ENCODE data around the gene CACNB2.

CACNB2 gene

GRCh38 chr10:18334116-18334867 is 194.1 kb downstream of the CACNB2 start:
- no peak for DNase-seq (ENCODE audit: low read depth in 2 of 2)

GRCh38 chr10:18340496-18341051 is 200.3 kb downstream of the CACNB2 start:
- DNase-seq (ENCODE audit: low read depth in 2 of 2) = no peak

- DNase-seq (ENCODE audit: low read depth in 2 of 2) = no peak
Measured at GRCh38 chr10:18341055-18341454, 200.8 kb downstream of the CACNB2 start.

GRCh38 chr10:18343573-18343972 is 203.3 kb downstream of the CACNB2 start:
- no peak for DNase-seq (ENCODE audit: low read depth in 2 of 2)

GRCh38 chr10:18345308-18345707 is 205.1 kb downstream of the CACNB2 start:
- no peak for DNase-seq (ENCODE audit: low read depth in 2 of 2)

GRCh38 chr10:18350340-18350739 is 210.1 kb downstream of the CACNB2 start:
- no peak for DNase-seq (ENCODE audit: low read depth in 2 of 2)

- DNase-seq (ENCODE audit: low read depth in 2 of 2) = no peak
Measured at GRCh38 chr10:18351421-18351820, 211.2 kb downstream of the CACNB2 start.

GRCh38 chr10:18352175-18352574 is 212.0 kb downstream of the CACNB2 start:
- no peak for DNase-seq (ENCODE audit: low read depth in 2 of 2)

- no peak for DNase-seq (ENCODE audit: low read depth in 2 of 2)
Measured at GRCh38 chr10:18359812-18360211, 219.6 kb downstream of the CACNB2 start.

GRCh38 chr10:18362892-18363291 is 222.7 kb downstream of the CACNB2 start:
- DNase-seq (ENCODE audit: low read depth in 2 of 2) = no peak

GRCh38 chr10:18364987-18365775 is 225.0 kb downstream of the CACNB2 start:
- DNase-seq (ENCODE audit: low read depth in 2 of 2) = no peak

GRCh38 chr10:18367840-18368239 is 227.6 kb downstream of the CACNB2 start:
- no peak for DNase-seq (ENCODE audit: low read depth in 2 of 2)

GRCh38 chr10:18368273-18368672 is 228.0 kb downstream of the CACNB2 start:
- DNase-seq (ENCODE audit: low read depth in 2 of 2) = no peak

- no peak for DNase-seq (ENCODE audit: low read depth in 2 of 2)
Measured at GRCh38 chr10:18368682-18369081, 228.5 kb downstream of the CACNB2 start.

GRCh38 chr10:18369859-18370473 is 229.7 kb downstream of the CACNB2 start:
- no peak for DNase-seq (ENCODE audit: low read depth in 2 of 2)

- DNase-seq (ENCODE audit: low read depth in 2 of 2) = no peak
Measured at GRCh38 chr10:18376650-18377049, 236.4 kb downstream of the CACNB2 start.

- no peak for DNase-seq (ENCODE audit: low read depth in 2 of 2)
Measured at GRCh38 chr10:18377898-18378297, 237.7 kb downstream of the CACNB2 start.

GRCh38 chr10:18378766-18379165 is 238.5 kb downstream of the CACNB2 start:
- DNase-seq (ENCODE audit: low read depth in 2 of 2) = no peak

GRCh38 chr10:18381679-18382078 is 241.5 kb downstream of the CACNB2 start:
- DNase-seq (ENCODE audit: low read depth in 2 of 2) = no peak

- DNase-seq (ENCODE audit: low read depth in 2 of 2) = no peak
Measured at GRCh38 chr10:18397906-18398305, 257.7 kb downstream of the CACNB2 start.

GRCh38 chr10:18399158-18399557 is 258.9 kb downstream of the CACNB2 start:
- no peak for DNase-seq (ENCODE audit: low read depth in 2 of 2)

GRCh38 chr10:18400201-18400905 is 260.1 kb downstream of the CACNB2 start:
- DNase-seq (ENCODE audit: low read depth in 2 of 2) = no peak
